OCI-LY7 (cell line): Measurements from ENCODE around the gene PRKCA. TPM values are rescaled to one million over a fixed set of nuclear protein-coding genes. Genes with fewer than 3 reads are reported as not detected.

Experiments used
- BruUV-seq: library from RNA; stranded (reverse); fragments of 400-500 nt; replicated peaks from 2 replicates; lab custom pipeline; 2021; lab: Mats Ljungman, UMichigan
- CTCF ChIA-PET: fragments of 300-600 bp; sonication (Branson Sonifier 250); formaldehyde crosslinking; loops from one replicate; lab custom pipeline; 2022; ENCODE audit warnings: antibody characterized with exemption; ENCODE audit not compliant: unreplicated experiment; lab: Charles Lee
- POLR2A ChIA-PET: fragments of 300-600 bp; sonication (Branson Sonifier 250); formaldehyde crosslinking; loops from one replicate; lab custom pipeline; 2022; ENCODE audit warnings: antibody characterized with exemption; lab: Charles Lee
- DNase-seq: peaks from one replicate; pipeline ENCODE4 v3.0.0-alpha.2; 2015; ENCODE audit warnings: low spot score
- H2AFZ ChIP-seq: fragments of 200-600 bp; sonication (generic), shearing (Covaris generic); 2 replicates; pipeline ENCODE4 v1.6.1; 2014; ENCODE audit warnings: mild to moderate bottlenecking, antibody characterized with exemption, low read length, moderate library complexity
- H3K27ac ChIP-seq: fragments of 200-600 bp; sonication (generic); 2 replicates; pipeline ENCODE4 v1.5.1; 2014; ENCODE audit warnings: mixed run types, low read depth, mild to moderate bottlenecking, moderate library complexity, low read length, inconsistent platforms; ENCODE audit not compliant: poor library complexity, severe bottlenecking
- H3K36me3 ChIP-seq: fragments of 200-600 bp; sonication (generic); 2 replicates; pipeline ENCODE4 v1.6.1; 2014; ENCODE audit warnings: mild to moderate bottlenecking, antibody characterized with exemption, low read length, moderate library complexity, mixed read lengths; ENCODE audit not compliant: insufficient read depth
- H3K4me1 ChIP-seq: fragments of 200-600 bp; sonication (generic); 2 replicates; pipeline ENCODE4 v1.5.1; 2014; ENCODE audit warnings: mild to moderate bottlenecking, low read length; ENCODE audit not compliant: insufficient read depth, poor library complexity, severe bottlenecking
- H3K4me2 ChIP-seq: fragments of 200-600 bp; sonication (generic); 2 replicates; pipeline ENCODE4 v1.6.1; 2014; ENCODE audit warnings: mild to moderate bottlenecking, low read length
- H3K4me3 ChIP-seq: fragments of 200-600 bp; sonication (generic); 2 replicates; pipeline ENCODE4 v1.5.1; 2014; ENCODE audit warnings: mild to moderate bottlenecking, low read depth, low read length; ENCODE audit not compliant: poor library complexity, severe bottlenecking
- H3K79me2 ChIP-seq: fragments of 200-600 bp; sonication (generic); 2 replicates; pipeline ENCODE4 v1.6.1; 2016; ENCODE audit warnings: low read depth, mild to moderate bottlenecking, low read length, moderate library complexity, mixed read lengths; ENCODE audit not compliant: insufficient read depth
- H3K9me2 ChIP-seq: fragments of 200-600 bp; sonication (generic); 2 replicates; pipeline ENCODE4 v1.6.1; 2016; ENCODE audit warnings: mild to moderate bottlenecking, low read length, mixed read lengths; ENCODE audit not compliant: insufficient read depth
- H3K9me3 ChIP-seq: fragments of 200-600 bp; sonication (generic); 2 replicates; pipeline ENCODE4 v1.6.1; 2014; ENCODE audit warnings: mild to moderate bottlenecking, mixed run types, low read length, mixed read lengths
- H4K20me1 ChIP-seq: fragments of 200-600 bp; sonication (generic); 2 replicates; pipeline ENCODE4 v1.6.1; 2014; ENCODE audit warnings: mild to moderate bottlenecking, antibody characterized with exemption, low read length, moderate library complexity, mixed read lengths; ENCODE audit not compliant: insufficient read depth
- CTCF ChIP-seq: fragments of 200-600 bp; sonication (generic); conservative IDR thresholded peaks from 2 replicates; pipeline ENCODE4 v1.5.1; 2014; ENCODE audit warnings: mild to moderate bottlenecking, antibody characterized with exemption, low read length, moderate library complexity, mixed read lengths
- EZH2phosphoT487 ChIP-seq: fragments of 200-600 bp; sonication (generic); IDR thresholded peaks from 2 replicates; pipeline ENCODE4 v1.6.1; 2018; ENCODE audit warnings: low read depth, borderline replicate concordance, mild to moderate bottlenecking, mixed run types, antibody characterized with exemption, low read length, moderate library complexity, mixed read lengths
- intact Hi-C: fragments of 100-400 bp; cut with micrococcal nuclease; formaldehyde crosslinking; loops from one replicate; pipeline ENCODE4 v1.10.0; 2022; ENCODE audit not compliant: unreplicated experiment
- total RNA-seq, 2 experiments: library from RNA; depleted of rRNA in 1 of 2; stranded (reverse); fragments of >200 nt in 1 of 2; shearing (Covaris generic) in 1 of 2; gene quantifications; 2 replicates each; pipeline ENCODE4 v1.2.3, GENCODE V29; 2014 to 2022

The PRKCA gene
- total RNA-seq, 2 experiments from 2014 or later: 6.6 to 32.1 TPM

- intact Hi-C loops: no loop called here
- no peak for DNase-seq
- ChIA-PET POLR2A (interaction anchor here (1.6 to 1.9 kb wide), 2 partner anchors 21 to 23 kb away, joined by 6 read pairs; no protein-coding TSS in a partner anchor), CTCF (no interaction called here)
- no peaks in the 10 kb centered on the region for H4K20me1 ChIP-seq
- TF ChIP-seq EZH2phosphoT487: no peak
- TF ChIP-seq CTCF: no peak
- no TSS peak for BruUV-seq
- no peak overlapping the region for H3K27ac ChIP-seq
- no peak overlapping the region for H3K4me3 ChIP-seq
- H3K9me3 ChIP-seq: no peaks in the 10 kb centered on the region
- no peaks in the 10 kb centered on the region for H3K4me1 ChIP-seq
- H3K4me2 ChIP-seq: no peak overlapping the region
- H3K79me2 ChIP-seq: no peaks in the 10 kb centered on the region
- H2AFZ ChIP-seq: no peak overlapping the region
- no peaks in the 10 kb centered on the region for H3K36me3 ChIP-seq
- no peaks in the 10 kb centered on the region for H3K9me2 ChIP-seq
These were observed 215.7 kb downstream of the PRKCA start for GRCh38 chr17:66518108-66518507.

DNA sequence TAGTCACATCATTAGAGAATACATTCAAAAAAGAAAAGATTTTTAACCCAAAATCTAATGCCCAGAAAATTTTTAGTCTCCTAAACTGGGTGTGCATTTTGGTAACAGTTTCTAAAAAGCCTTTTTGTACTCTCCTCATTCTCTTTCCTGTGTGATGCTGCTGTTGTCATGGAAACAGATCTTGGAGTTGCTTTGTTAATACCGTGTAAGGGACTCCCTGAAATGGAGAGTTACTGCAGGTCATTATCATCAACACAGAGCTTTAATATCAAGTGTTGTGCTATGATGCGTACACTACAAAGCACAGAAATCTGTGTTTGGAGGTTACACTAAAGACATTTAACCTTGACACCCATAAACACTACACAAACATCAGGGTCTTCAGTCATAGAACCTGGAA, 216.3 kb downstream of the PRKCA start:
- TF ChIP-seq CTCF: no peak
- TF ChIP-seq EZH2phosphoT487: no peak
- intact Hi-C loops: no loop called here
- Histone ChIP-seq H3K4me2 (no peak overlapping the region), H3K9me2 (no peaks in the 10 kb centered on the region), H3K4me3 (no peak overlapping the region), H3K36me3 (no peaks in the 10 kb centered on the region), H3K27ac (no peak overlapping the region), H3K9me3 (no peaks in the 10 kb centered on the region), H2AFZ (no peak overlapping the region), H3K79me2 (no peaks in the 10 kb centered on the region), H4K20me1 (no peaks in the 10 kb centered on the region), H3K4me1 (no peaks in the 10 kb centered on the region)
- ChIA-PET CTCF (no interaction called here), POLR2A (interaction anchor here (1.9 kb wide), 1 partner anchor 20 kb away, joined by 6 read pairs; no protein-coding TSS in a partner anchor)
- DNase-seq: no peak
- BruUV-seq: no TSS peak

GRCh38 chr17:66519154-66519553, 216.7 kb downstream of the PRKCA start:
- H3K4me1 ChIP-seq: no peaks in the 10 kb centered on the region
- no peaks in the 10 kb centered on the region for H3K9me2 ChIP-seq
- no peak overlapping the region for H3K4me3 ChIP-seq
- no peaks in the 10 kb centered on the region for H4K20me1 ChIP-seq
- DNase-seq: no peak
- CTCF ChIA-PET: no interaction called here
- H3K9me3 ChIP-seq: no peaks in the 10 kb centered on the region
- POLR2A ChIA-PET: interaction anchor here (1.9 kb wide), 1 partner anchor 20 kb away, joined by 6 read pairs; no protein-coding TSS in a partner anchor
- no peaks in the 10 kb centered on the region for H3K79me2 ChIP-seq
- H3K36me3 ChIP-seq: no peaks in the 10 kb centered on the region
- TF ChIP-seq EZH2phosphoT487: no peak
- no peak for TF ChIP-seq CTCF
- H3K4me2 ChIP-seq: no peak overlapping the region
- no TSS peak for BruUV-seq
- no peak overlapping the region for H2AFZ ChIP-seq
- no peak overlapping the region for H3K27ac ChIP-seq
- intact Hi-C loops: no loop called here
